Smooth muscle cell of the brain vasculature (primary cell): ENCODE results near the gene PRR36.

ENCODE experiments used
- DNase-seq: peaks from one replicate; pipeline ENCODE4 v3.0.0-alpha.2; 2012; ENCODE audit warnings: low read depth, low spot score

Gene PRR36

DNA sequence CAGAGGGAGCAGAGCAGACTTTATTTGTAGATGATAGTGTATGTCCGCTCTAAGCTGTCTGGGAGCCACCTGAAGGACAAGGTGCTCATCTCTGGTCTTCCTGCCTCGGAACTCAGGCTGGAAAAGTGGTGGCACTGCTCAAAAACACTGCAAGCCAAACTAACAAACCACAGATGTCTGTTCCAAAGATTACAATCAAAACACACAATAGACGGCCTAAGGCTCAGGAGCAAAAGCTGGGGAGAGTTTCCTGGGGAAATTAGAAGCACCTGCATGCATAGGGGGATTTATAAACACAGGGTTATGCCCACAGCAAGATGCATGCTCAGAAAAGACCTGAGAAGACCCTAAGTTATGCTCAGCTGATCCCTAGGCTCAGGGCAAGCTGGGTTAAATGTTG, 53.6 kb downstream of the PRR36 start:
- DNase-seq: no peak

DNA sequence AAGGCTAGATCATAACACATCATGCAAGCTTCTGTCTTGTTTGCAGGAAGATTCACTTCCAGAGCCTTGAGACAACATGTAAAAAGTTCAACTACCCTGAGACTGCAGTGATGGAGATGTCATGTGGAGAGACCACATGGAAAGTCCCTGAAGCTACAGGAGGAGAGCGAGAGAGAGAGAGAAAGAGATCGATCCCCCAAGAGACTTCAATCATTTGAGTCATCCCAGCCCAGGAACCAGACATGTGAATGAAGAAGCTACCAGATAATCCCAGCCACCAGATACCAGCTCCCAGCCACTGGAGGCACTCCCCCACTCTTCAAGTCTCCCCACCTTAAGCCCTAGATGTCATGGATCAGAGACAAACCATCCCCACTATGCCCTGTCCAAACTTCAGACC, 54.9 kb downstream of the PRR36 start:
- no peak for DNase-seq

DNA sequence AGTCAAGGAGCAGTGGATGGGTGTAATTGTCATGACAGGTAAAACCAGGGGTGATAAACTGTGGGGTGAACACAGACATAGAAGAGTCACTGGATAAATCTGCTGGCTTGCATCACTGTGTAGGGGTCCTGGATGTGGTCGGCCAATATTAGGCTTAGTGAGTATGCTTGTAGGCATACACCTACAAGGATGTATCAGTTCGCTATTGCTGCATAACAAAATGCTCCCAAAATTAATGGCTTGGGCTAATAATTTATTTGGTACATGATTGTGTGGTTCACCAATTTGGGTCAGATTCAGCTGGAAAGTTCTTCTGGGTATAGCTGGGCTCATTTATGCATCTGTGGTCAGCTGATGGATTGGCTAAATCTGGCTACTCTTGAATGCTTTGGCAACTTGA, 55.4 kb downstream of the PRR36 start:
- DNase-seq: no peak
